ENCODE measurements around the gene APOH.
A peak's percentile ranks its signal among the peaks of the same experiment; 100 is the strongest.

The APOH gene

GRCh38 chr17:66233023-66233753 lies 4.0 kb upstream of the APOH start:
- no peak for DNase-seq

GRCh38 chr17:66230922-66231591 lies 1.8 kb upstream of the APOH start:
- DNase-seq = no peak

GRCh38 chr17:66229783-66230538 lies 746 bp upstream of the APOH start:
- DNase-seq = no peak

- DNase-seq = no peak
These were observed 1.8 kb downstream of the APOH start for GRCh38 chr17:66227212-66228045.

- no peak for DNase-seq
These were observed 6.3 kb downstream of the APOH start for GRCh38 chr17:66222798-66223350.

- no peak for DNase-seq
These were observed 7.3 kb downstream of the APOH start for GRCh38 chr17:66221755-66222530.

- DNase-seq = no peak
These were observed 7.9 kb downstream of the APOH start for GRCh38 chr17:66221343-66221742.

- no peak for DNase-seq
These were observed 9.0 kb downstream of the APOH start for GRCh38 chr17:66220079-66220835.

GRCh38 chr17:66215529-66215911 lies 13.7 kb downstream of the APOH start:
- DNase-seq = no peak

- no peak for DNase-seq
These were observed 14.2 kb downstream of the APOH start for GRCh38 chr17:66214884-66215528.

- DNase-seq = no peak
These were observed 18.0 kb downstream of the APOH start for GRCh38 chr17:66211047-66211810.

- DNase-seq = no peak
These were observed 19.0 kb downstream of the APOH start for GRCh38 chr17:66210208-66210574.

GRCh38 chr17:66207936-66208335 lies 21.3 kb downstream of the APOH start:
- no peak for DNase-seq

GRCh38 chr17:66203274-66204015 lies 25.8 kb downstream of the APOH start:
- DNase-seq = no peak

- peak; percentile 67 for DNase-seq
These were observed 28.5 kb downstream of the APOH start for GRCh38 chr17:66200685-66201092.

- DNase-seq = no peak
These were observed 31.0 kb downstream of the APOH start for GRCh38 chr17:66198242-66198641.

- DNase-seq = no peak
These were observed 36.9 kb downstream of the APOH start for GRCh38 chr17:66192378-66192687.

- DNase-seq = peak; percentile 94
These were observed 37.4 kb downstream of the APOH start, which contains the start of gene CEP112 for GRCh38 chr17:66191593-66192377. CEP112 (minus strand) TSS chr17:66192133.

Measured in CD4-positive, alpha-beta T cell treated with Interleukin-4 for 4 hours (primary cell).